Smooth muscle cell (in vitro differentiated cells): ENCODE data around the gene MAGEA8. TPM values are rescaled to one million over a fixed set of nuclear protein-coding genes. Genes with fewer than 3 reads are reported as not detected.

Experiments used
- DNase-seq: peaks from one replicate; lab custom pipeline; 2025; ENCODE audit not compliant: unreplicated experiment; lab: John Stamatoyannopoulos, UW
- H2AFZ ChIP-seq: fragments of 200-600 bp; sonication (generic); 2 replicates; pipeline ENCODE4 v1.6.0; 2016; ENCODE audit warnings: antibody characterized with exemption, low read depth, mild to moderate bottlenecking
- H3F3A ChIP-seq: fragments of 200-600 bp; sonication (generic); 2 replicates; pipeline ENCODE4 v1.6.0; 2017; ENCODE audit warnings: antibody characterized with exemption, low read depth
- H3K27ac ChIP-seq: fragments of 200-600 bp; sonication (generic); 2 replicates; pipeline ENCODE4 v1.5.1; 2016; ENCODE audit warnings: low read depth, mild to moderate bottlenecking
- H3K27me3 ChIP-seq: fragments of 200-600 bp; sonication (generic); 2 replicates; pipeline ENCODE4 v1.6.1; 2016; ENCODE audit warnings: low read depth, mild to moderate bottlenecking
- H3K36me3 ChIP-seq: fragments of 200-600 bp; sonication (generic); 2 replicates; pipeline ENCODE4 v1.5.1; 2016; ENCODE audit warnings: low read depth
- H3K4me1 ChIP-seq: fragments of 200-600 bp; sonication (generic); 2 replicates; pipeline ENCODE4 v1.5.1; 2016; ENCODE audit warnings: low read depth
- H3K4me2 ChIP-seq: fragments of 200-600 bp; sonication (generic); 2 replicates; pipeline ENCODE4 v1.6.0; 2016; ENCODE audit warnings: mild to moderate bottlenecking
- H3K4me3 ChIP-seq: fragments of 200-600 bp; sonication (generic); 2 replicates; pipeline ENCODE4 v1.5.1; 2016; ENCODE audit warnings: mild to moderate bottlenecking
- H3K79me2 ChIP-seq: fragments of 200-600 bp; sonication (generic); 2 replicates; pipeline ENCODE4 v1.6.0; 2016; ENCODE audit warnings: low read depth, mild to moderate bottlenecking
- H3K9ac ChIP-seq: fragments of 200-600 bp; sonication (generic); 2 replicates; pipeline ENCODE4 v1.6.0; 2016; ENCODE audit warnings: low read depth
- H3K9me3 ChIP-seq: fragments of 200-600 bp; sonication (generic); replicated peaks from 2 replicates; pipeline ENCODE4 v1.5.1; 2016; ENCODE audit warnings: low read depth
- H4K20me1 ChIP-seq: fragments of 200-600 bp; sonication (generic); 2 replicates; pipeline ENCODE4 v1.6.0; 2016; ENCODE audit warnings: low read depth
- CTCF ChIP-seq: fragments of 200-600 bp; sonication (generic); IDR thresholded peaks from 2 replicates; pipeline ENCODE4 v1.5.1; 2017; ENCODE audit warnings: borderline replicate concordance, mild to moderate bottlenecking, antibody characterized with exemption; ENCODE audit not compliant: insufficient read depth, poor library complexity, severe bottlenecking
- whole genome bisulfite sequencing: methylation state at CpG from one replicate; pipeline ENCODE4 v1.1.7; 2016; ENCODE audit warnings: low lambda C conversion rate; 5-methylcytosine and 5-hydroxymethylcytosine counted together
- polyA plus RNA-seq: library from polyadenylated mRNA; unstranded; fragments of >200 nt; fragmentation: Nextera tagmentation; extraction: Ambion mirVana; gene quantifications from 2 replicates; pipeline ENCODE4 v1.2.1, GENCODE V29; 2016
- total RNA-seq: library from RNA; depleted of rRNA; stranded (reverse); fragments of >200 nt; gene quantifications from 2 replicates; pipeline ENCODE4 v1.2.3, GENCODE V29; 2014

Gene MAGEA8
- total and polyA plus RNA-seq, 2 experiments from 2014 or later = not detected

GRCh38 chrX:149858592-149858991 lies 22.4 kb upstream of the MAGEA8 start:
- no peaks in the 10 kb centered on the region for H3K79me2 ChIP-seq
- no peak overlapping the region for H2AFZ ChIP-seq
- H3K9me3 ChIP-seq = no peaks in the 10 kb centered on the region
- TF ChIP-seq CTCF = no peak
- H3K27me3 ChIP-seq = no peaks in the 10 kb centered on the region
- H3K9ac ChIP-seq = no peak overlapping the region
- no peaks in the 10 kb centered on the region for H3K36me3 ChIP-seq
- no peak for DNase-seq
- H4K20me1 ChIP-seq = no peaks in the 10 kb centered on the region
- H3K4me2 ChIP-seq = no peak overlapping the region
- 85% methylated on average over 6 of the region's 6 CpGs for WGBS
- H3K4me3 ChIP-seq = no peak overlapping the region
- H3K27ac ChIP-seq = no peak overlapping the region
- H3F3A ChIP-seq = no peaks in the 10 kb centered on the region
- H3K4me1 ChIP-seq = no peaks in the 10 kb centered on the region

GRCh38 chrX:149860445-149860844 lies 20.5 kb upstream of the MAGEA8 start:
- H3K27me3 ChIP-seq = no peaks in the 10 kb centered on the region
- H3K4me2 ChIP-seq = no peak overlapping the region
- no peak overlapping the region for H2AFZ ChIP-seq
- no peaks in the 10 kb centered on the region for H3K9me3 ChIP-seq
- no peak overlapping the region for H3K4me3 ChIP-seq
- no peak for TF ChIP-seq CTCF
- H3K4me1 ChIP-seq = no peaks in the 10 kb centered on the region
- no peaks in the 10 kb centered on the region for H3F3A ChIP-seq
- H4K20me1 ChIP-seq = no peaks in the 10 kb centered on the region
- no peaks in the 10 kb centered on the region for H3K79me2 ChIP-seq
- H3K27ac ChIP-seq = no peak overlapping the region
- H3K36me3 ChIP-seq = no peaks in the 10 kb centered on the region
- DNase-seq = no peak
- H3K9ac ChIP-seq = no peak overlapping the region

GRCh38 chrX:149865390-149865789 lies 15.6 kb upstream of the MAGEA8 start:
- TF ChIP-seq CTCF = no peak
- no peak overlapping the region for H3K4me3 ChIP-seq

GRCh38 chrX:149867488-149867887 lies 13.5 kb upstream of the MAGEA8 start:
- Histone ChIP-seq H3K9me3 (no peaks in the 10 kb centered on the region), H3K9ac (no peak overlapping the region), H3K79me2 (no peaks in the 10 kb centered on the region), H3K4me2 (no peak overlapping the region), H4K20me1 (no peaks in the 10 kb centered on the region), H3K27ac (no peak overlapping the region), H3K27me3 (no peaks in the 10 kb centered on the region), H3K36me3 (no peaks in the 10 kb centered on the region), H3K4me1 (no peaks in the 10 kb centered on the region), H2AFZ (no peak overlapping the region), H3F3A (no peaks in the 10 kb centered on the region), H3K4me3 (no peak overlapping the region)
- 79% methylated on average over 3 of the region's 3 CpGs for WGBS
- DNase-seq = no peak
- no peak for TF ChIP-seq CTCF

More at GRCh38 chrX:149865390-149865789, 15.6 kb upstream of the MAGEA8 start:
- Histone ChIP-seq H3F3A (no peaks in the 10 kb centered on the region), H3K27ac (no peak overlapping the region), H4K20me1 (no peaks in the 10 kb centered on the region), H3K9me3 (no peaks in the 10 kb centered on the region), H3K36me3 (no peaks in the 10 kb centered on the region), H3K27me3 (no peaks in the 10 kb centered on the region), H3K4me2 (no peak overlapping the region), H2AFZ (no peak overlapping the region), H3K9ac (no peak overlapping the region), H3K4me1 (no peaks in the 10 kb centered on the region), H3K79me2 (no peaks in the 10 kb centered on the region)
- no peak for DNase-seq
- 58% methylated on average over 2 of the region's 2 CpGs for WGBS
